HG03521 (cell line): ENCODE measurements around the gene TAL1.
"Not testable (repeated sequence)": the region's sequence is repeated elsewhere in the genome, so short reads cannot be mapped to it uniquely, and the experiment has no call there.

ENCODE experiments used
- ATAC-seq: cut with Tn5 transposase; IDR thresholded peaks from one replicate; pipeline ENCODE4 v1.9.1; 2021; ENCODE audit warnings: mild to moderate bottlenecking, moderate library complexity; ENCODE audit not compliant: unreplicated experiment

The TAL1 gene

DNA sequence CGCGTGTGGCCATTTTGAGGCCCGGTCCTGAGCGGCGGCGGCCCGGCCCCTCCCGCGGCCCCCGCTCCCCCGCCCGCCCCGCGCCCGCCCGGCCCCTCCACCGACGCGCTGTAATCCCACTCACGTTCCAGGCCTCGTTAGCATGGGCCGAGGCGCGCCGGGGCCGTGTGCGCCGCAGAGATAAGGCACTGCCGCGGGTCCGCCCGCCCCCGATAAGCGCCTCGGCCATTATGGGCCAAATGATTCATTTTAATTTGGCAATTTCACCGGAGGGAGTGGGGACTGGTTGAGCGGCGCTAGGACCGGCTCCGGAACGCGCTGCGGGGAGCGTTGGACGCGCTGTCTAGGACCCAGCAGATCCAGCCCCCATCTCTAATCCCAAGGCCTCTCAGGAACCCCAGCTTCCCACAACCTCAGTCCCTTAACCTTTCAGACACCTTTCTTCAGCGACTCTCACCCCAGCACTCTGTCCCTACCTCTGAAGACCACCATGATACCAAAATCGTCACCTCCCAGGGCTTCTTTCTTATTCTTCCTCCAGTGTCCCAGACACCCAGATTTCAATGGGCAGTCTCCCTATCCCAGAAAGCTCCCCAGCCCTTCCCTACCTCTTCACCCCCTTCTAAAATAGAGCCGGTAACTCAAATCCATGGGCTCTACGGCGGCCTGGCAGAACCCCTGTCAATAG lies at the start of gene TAL1:
Gene TAL1, minus strand, starts transcription at position 39 of the 688 bp plus-strand sequence. CDS start 6,337 bp downstream, outside the sequence.
- no peak for ATAC-seq

DNA sequence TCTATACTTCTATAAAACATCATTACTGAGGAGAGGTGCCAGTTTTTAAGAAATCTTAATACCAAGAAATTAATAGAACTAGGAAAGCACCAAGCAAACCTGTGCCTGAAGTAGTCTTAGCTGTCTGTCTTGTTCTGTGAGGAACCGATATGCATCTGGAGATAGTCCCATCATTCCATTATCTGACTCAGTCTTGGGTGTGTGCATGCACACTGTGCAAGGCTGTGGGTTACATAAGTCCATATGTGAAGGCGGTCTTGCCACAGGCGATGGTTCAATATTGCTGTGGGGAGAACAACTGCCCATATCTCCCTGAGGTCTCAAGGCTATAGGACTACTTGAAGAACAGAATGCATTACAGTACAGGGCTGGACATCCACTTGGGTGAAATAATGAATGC lies 48.1 kb upstream of the TAL1 start:
- no peak for ATAC-seq

DNA sequence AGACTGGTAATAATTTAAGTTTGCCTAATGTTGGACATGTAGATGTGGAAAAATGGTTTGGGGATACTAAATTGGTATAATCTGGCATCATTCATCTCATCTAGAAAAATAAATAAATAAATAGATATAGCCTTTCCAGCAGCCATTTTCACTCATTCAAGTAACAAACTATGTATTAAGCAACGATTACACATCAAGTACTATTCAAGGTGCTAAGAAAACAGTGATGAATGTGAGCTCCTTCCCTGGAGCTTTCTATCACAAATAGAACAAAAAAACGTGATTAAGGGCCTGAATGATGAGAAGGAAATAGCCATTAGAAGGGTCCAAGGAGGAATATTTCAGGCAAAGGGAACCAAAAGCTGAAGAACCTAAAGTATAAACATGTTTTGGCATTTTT lies 44.8 kb upstream of the TAL1 start:
- ATAC-seq: no peak

DNA sequence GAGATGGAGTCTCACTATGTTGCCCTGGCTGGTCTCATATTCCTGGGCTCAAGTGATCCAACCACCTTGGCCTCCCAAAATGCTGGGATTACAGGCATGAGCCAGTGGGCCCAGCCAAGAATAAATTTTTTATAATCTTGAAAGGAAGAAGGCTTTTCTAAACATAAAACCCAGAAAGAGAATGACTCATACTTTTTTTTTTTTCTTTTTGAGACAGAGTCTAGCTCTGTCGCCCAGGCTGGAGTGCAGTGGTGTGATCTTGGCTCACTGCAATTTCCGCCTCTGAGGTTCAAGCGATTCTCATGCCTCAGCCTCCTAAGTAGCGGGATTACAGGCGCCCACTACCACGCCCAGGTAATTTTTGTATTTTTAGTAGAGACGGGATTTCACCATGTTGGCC lies 43.8 kb upstream of the TAL1 start:
- ATAC-seq: not testable (repeated sequence)

DNA sequence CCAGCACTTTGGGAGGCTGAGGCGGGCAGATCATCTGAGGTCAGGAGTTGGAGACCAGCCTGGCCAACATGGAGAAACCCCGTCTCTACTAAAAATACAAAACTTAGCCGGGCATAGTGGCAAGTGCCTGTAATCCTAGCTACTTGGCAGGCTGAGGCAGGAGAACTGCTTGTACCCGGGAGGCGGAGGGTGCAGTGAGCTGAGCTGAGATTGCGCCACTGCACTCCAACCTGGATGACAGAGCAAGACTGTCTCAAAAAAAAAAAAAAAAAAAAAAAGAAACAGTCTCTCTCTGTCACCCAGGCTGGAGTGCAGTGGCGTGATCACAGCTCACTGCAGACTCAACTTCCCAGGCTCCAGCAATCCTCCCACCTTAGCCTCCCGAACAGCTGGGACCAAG lies 33.5 kb upstream of the TAL1 start:
- ATAC-seq: not testable (repeated sequence)

DNA sequence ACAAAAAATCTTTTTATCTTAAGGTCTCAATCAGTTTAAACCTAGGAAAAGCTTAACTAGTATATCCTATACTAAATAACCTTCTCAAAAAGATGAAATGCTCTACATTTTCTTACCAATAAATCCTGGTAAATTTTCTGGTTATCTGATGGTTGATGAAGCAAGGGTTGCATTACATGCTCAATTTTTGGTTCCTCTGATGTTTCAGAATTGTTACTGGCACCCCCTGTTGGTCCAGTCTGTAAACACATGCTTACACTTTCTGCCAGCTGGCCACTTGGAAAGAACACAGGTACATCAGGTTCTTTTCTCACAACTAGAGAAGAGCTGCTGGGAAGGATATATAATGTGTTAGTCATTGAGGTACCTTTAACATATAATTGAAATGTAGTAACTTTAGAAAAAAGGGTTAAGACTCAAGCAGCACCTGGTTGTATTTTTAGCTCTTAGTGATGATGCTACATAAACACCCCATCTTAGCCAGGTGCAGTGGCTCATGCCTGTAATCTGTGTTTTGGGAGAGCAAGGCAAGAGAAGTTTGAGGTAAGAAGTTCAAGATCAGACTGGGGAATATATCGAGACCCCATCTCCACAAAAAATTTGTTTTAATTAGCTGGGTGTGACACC lies 30.9 kb upstream of the TAL1 start:
- no peak for ATAC-seq

DNA sequence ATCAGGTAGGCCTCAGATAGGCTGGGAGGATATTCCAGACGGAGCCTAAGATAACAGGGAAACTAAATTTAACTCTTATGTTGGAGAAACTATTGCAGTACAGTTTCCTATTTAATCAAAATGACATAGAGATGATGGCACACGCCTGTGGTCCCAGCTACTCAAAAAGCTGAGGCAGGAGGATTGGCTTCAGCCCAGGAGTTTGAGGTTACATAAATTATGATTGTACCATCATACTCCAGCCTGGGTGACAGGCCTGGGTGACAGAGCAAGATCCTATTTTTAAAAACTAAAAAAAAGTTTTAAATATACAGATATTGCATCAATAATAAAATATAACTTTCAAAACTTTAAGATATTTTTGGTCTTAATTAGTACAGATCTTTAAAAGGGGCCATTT lies 25.2 kb upstream of the TAL1 start:
- no peak for ATAC-seq

DNA sequence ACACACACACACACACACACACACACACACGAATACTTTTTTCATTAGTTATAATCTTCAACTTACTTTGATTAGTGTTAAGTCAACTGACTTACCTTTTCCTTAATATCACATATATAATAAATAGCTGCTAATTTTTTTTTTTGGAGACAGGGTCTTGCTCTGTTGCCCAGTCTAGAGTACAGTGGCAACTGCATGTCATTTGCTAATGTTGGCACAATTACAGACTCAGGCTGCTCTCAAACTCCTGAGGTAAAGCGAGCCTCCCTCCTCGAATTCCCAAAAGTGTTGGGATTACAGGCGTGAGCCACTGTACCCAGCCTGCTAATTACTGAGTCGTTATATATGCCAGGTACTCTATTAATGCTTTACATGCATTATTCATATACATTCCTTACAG lies 20.8 kb upstream of the TAL1 start:
- ATAC-seq: no peak

DNA sequence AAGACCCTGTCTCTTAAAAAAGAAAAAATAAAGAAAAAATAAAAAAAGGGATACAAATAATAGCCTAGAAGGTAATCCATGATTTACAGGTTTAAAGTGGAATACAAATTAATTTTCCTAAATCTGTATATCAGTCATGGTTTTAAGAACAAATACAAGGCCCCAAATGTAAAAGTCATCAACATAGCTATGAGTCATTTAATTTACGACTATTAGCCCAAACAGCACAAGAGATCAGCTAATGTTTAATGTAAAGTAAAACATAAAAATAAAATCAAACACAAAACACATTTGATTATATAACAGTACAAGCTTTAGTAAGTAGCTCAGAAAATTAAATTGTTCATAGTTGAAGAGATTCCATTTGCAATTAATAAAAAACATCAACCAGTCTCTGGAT lies 20.3 kb upstream of the TAL1 start:
- ATAC-seq: no peak

DNA sequence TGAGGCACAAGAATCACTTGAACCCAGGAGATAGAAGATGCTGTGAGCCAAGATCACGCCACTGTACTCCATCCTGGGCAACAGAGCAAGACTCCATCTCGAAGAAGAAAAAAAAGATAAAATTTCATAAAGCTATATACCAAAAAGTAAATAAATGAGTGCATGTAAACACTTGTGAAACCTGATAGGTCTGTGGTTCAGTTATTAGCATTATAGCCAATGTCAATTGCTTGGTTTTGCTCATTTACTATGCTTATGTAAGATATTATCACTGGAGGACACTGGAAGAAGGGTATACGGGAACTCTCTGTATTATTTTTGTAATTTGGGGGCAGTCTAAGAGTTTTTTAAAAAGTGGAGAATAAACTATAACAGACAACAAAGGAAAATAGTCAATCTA lies 17.7 kb upstream of the TAL1 start:
- no peak for ATAC-seq

DNA sequence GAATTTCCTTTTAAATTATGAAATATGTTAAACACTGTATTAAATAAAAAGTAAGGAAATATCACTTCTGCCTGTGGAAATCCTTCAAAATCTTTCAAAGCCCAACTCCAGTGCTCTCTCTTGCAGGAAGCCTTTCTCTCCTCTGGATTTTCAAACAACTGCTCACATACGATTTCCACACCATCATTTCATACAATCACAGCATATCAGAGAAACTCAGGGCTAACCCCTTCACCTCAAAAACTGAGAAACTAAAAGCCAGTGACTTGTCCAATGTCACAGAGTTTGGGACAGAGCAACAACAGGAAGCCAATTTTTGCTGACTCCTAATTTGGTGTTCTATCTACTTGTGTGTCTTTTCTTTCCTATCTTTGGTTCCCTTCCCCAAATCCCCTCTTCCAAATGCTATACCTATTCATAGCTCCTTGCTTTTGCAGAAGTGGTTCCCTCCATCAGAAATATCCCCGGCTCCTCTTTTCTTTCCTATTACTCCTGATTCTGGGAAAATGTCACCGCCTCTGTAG lies 12.4 kb upstream of the TAL1 start:
- no peak for ATAC-seq

DNA sequence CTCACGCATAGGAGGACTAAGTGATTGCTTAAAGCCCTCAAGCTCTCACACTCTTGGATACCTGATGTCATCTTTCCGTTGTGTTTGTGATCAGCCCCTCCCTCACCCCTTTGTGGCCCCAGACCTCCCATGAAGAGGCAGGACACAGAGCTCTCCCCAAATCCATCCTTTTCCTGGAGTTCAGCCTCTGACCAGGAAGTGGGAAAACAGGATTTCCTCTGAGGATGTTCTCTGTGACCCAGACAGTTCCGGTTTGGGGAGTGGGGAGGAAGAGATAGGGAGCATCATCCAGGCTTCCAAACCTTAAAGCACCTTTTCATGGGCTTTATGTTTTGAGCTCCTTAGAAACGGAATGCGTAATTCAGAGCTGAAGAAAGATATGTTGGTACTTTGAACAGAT lies 11.9 kb upstream of the TAL1 start:
- no peak for ATAC-seq

DNA sequence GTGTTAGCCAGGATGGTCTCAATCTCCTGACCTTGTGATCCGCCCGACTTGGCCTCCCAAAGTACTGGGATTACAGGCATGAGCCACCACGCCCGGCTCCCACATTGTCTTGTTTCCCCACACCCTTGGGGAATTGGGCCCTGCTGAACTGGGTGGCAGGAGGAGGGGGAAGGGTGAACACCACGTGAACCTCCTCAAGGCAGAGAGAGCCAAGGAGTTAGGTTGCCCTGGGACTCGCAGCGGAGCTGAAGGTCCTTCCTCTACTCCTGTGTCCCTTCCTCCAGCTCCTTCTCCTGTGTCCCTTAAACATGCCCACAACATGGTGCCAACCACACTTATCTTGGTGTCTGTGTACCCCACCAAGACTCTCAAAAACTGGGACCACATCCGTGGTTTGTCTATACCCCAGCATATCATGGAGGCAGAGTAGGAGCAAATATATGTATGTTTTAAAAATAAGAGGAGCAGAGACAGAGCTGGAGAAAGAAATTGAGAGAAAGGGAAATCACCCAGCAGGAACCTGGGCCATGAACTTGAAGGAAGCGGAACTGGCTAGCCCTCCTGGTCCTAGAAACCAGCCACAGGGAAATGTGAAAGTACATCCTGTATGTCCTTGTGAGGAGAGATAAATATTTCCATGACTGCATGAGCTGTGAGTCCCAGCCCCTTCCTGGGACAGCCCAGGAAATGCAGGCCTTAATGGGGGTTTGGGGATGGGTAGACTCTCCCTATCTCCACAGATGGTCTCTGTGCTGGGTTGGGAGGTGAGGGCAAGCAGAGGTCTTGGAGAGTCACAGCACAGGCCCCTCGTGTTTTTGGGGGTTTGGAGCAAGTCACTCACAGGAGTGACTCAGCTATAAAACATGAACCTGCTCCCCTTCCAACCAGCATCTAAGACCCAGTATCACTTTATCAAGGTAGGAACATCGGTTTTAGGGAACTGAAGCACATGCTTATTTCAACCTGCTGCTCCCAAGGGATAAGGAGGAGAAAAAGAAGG lies 9.4 kb upstream of the TAL1 start:
- no peak for ATAC-seq

DNA sequence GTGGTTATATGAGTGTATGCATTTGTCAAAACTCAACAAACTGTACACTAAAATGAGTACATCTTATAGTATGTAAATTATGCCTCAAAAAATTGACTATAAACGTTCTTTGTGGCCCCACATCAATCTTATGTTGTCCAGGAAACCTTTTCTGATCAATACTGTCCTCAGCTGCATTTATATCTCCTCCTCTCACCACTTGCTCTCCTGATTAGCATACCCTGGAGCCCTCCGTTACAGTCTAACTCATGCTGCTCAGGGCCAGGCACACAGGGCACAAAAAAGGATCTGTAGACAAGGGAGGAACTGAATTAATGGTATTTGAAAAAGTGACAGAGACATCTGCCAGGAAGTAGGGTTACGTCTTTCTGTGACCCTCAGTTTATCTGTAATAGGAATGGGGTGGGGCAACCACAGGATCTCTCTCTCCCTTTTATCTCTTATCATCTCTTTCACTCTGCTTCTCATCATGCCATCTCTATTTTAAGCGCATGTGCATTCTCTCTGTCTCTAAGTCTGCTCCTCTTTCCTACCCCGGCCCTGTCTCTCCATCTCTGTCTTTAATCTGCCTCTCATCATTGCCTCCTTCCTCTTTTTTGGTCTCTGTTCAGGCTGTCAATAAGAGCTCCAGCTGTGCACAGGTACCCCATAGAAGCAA lies 7.0 kb upstream of the TAL1 start:
- ATAC-seq: no peak

DNA sequence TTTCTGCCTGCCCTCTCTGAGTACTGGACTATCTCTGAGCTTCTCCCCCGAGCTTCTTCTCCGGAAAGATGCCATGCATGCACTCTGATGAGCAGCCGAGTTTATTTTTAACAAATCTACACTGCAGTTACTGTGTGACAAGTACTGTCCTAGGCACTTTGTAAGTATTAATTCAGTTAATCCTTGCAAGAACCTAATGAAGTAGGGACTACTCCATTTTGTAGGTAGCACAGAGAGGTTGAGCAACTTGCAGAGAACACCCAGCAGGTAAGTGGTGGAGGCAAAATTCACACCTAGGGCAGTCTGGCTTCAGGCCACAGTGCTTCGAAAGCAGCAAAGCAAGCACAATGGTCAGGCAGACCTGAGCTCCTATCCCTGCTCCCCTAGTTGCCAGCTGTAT lies 3.8 kb upstream of the TAL1 start:
- ATAC-seq: no peak

DNA sequence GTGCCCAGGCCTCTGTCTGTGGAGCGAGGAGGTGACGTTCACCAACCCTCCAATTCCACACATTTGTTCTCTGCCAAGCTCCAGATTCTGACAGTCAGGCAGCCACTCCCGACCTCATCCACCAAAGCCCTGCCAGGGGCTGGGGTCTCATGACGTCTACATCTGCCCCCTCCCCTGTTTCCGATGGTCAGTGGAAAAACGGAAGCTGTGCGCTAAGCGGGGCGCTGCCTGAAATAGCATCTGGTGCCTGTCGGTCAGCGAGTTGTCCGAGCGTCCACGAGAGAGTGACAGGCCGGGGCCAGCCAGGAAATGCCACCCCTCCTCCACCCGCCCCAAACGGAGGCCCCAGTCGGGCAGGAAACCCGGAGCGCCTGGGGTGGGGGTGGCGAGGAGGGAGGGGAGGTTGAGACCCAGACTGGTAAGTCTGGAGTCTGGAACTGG lies 3.2 kb upstream of the TAL1 start:
- no peak for ATAC-seq

DNA sequence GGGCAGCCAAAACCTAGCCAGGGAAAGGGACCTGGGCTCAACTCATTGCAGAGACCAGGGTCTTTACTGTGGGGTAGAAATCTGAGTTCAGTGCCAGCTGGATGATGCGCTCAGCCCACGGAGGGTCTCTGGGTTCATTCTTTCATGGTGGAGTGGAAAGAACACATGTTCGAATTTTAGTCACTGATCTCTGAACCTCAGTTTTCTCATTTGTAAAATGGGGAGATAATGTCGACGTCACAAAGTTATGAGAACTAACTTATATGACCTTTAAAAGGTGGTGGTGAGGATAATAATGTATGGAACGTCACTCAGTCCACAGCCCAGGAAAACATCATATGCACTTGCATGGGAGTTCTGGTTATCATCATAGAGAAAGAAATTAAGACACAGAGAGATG lies 1.2 kb upstream of the TAL1 start:
- no peak for ATAC-seq

DNA sequence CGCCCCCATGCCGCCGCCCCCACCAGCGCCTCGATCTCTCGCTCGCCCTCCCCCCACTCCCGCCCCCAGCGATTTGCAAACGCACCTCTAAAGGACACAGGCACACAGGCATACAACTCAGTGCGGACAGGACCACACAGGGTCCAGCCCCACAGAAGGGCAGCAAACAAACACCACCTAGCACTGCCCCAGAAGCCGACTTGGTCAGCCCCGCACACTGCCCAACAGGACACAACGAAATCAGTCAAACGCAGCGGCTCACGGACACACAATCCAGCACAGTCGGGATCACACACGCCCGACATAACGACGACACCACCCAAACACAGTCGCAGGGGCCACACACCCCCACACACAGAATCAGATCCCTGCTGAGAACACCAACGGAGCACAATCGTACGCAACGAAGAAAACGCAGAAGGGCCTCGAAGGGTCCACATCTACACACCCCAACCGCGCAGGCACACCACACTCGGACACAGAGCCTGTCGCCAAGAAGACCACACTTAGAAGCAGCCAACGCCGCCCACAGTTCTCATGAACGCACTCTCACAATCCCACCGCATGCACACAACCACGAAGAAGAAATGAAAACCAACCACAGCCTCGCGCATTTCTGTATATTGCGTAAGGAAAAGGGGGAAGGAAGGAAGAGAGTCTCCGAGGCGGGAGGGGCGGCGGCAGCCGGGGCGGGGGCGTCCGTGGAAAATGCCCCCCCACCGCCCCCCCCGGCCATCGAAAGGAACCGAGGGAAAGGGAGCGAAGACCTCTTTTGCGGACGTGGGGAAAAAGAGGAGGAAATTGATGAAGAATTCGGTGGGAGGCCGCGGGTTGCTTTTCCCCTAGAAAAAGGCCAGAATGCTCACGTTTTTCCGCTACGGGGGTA lies 481 bp downstream of the TAL1 start:
- no peak for ATAC-seq

DNA sequence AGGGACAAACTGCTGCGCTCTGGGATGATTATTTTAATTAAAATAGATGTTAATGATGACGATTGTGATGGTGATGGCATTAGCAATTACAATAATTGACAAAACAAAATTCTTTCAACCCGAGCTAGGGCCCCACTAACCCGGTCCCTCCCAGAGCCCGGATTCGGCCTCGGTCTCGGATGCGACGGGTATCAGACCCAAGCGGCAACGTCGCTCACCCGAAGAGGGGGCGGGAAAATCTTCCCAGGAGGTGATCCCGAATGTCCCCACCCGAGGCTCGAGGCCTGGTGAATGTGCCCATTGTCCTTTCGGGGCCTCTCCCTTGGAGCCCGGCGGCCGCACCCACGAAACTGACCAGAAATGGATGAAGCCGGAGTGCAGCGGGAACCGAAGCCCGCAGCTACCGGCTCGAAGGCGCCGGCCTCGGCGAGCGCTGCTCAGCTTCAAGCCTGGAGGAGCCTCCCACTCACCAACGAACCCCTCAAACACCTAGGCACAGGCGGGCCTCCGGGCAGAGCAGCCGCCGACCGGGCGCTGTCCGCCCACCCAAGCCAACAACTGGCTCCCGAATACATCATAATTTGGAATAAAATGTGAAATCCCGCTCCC lies 1.2 kb downstream of the TAL1 start:
- no peak for ATAC-seq
